ENCODE data around the gene SLC28A2.

DNA sequence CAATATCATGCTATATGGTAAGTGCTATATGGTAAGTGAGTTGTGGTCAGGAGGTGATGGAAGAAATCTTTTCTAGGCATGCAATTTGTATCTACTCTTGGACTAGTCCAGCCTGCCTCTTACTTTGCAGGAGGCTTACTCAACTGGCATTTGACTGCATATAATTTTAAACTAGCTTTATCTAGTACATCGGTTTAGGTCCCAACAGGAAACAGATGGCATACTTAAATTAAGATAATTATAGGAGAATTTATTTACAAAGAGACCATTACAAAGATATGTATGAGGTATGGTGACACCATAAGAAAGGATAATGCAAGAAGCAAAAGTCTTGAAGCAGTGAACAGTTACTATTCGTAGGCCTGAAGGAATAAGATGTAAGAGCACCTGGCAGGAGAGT lies 7.8 kb downstream of the SLC28A2 start:
- no peak for TF ChIP-seq EZH2 (IDR thresholded peaks at IDR 0.05; ENCODE audit: low read length)
- TF ChIP-seq, protein P1, sequence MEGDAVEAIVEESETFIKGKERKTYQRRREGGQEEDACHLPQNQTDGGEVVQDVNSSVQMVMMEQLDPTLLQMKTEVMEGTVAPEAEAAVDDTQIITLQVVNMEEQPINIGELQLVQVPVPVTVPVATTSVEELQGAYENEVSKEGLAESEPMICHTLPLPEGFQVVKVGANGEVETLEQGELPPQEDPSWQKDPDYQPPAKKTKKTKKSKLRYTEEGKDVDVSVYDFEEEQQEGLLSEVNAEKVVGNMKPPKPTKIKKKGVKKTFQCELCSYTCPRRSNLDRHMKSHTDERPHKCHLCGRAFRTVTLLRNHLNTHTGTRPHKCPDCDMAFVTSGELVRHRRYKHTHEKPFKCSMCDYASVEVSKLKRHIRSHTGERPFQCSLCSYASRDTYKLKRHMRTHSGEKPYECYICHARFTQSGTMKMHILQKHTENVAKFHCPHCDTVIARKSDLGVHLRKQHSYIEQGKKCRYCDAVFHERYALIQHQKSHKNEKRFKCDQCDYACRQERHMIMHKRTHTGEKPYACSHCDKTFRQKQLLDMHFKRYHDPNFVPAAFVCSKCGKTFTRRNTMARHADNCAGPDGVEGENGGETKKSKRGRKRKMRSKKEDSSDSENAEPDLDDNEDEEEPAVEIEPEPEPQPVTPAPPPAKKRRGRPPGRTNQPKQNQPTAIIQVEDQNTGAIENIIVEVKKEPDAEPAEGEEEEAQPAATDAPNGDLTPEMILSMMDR (optimal IDR thresholded peaks at IDR 0.05 in 1 of 3, IDR thresholded peaks at IDR 0.05 in 1 of 3, conservative IDR thresholded peaks at IDR 0.05 in 1 of 3; ENCODE audit: extremely low read depth in 1 of 3, insufficient read depth in 2 of 3, low read length in 3 of 3): no peak
